Esophagus squamous epithelium (tissue), 5 donors: ENCODE measurements around the gene SLC35E2B. TPM values are rescaled to one million over a fixed set of nuclear protein-coding genes. Genes with fewer than 3 reads are reported as not detected.

Experiments used
- DNase-seq: peaks from one replicate; lab custom pipeline; 2025; lab: John Stamatoyannopoulos, UW
- H3K27ac ChIP-seq, 4 donors: fragments of 200-600 bp; sonication (generic); one replicate each; pipeline ENCODE4 v1.5.1; 2016 to 2019; ENCODE audit warnings: mild to moderate bottlenecking in 1 of 4
- H3K27me3 ChIP-seq, 4 donors: fragments of 200-600 bp; sonication (generic); 1 replicate in 3 of 4; 2 replicates in 1 of 4; pipeline versions ENCODE4 v1.5.1 to v1.6.0; 2017 to 2021; ENCODE audit warnings: antibody characterized with exemption in 1 of 4
- H3K36me3 ChIP-seq, 3 donors: fragments of 200-600 bp; sonication (generic); one replicate each; pipeline ENCODE4 v1.5.1; 2016 to 2019
- H3K4me1 ChIP-seq, 3 donors: fragments of 200-600 bp; sonication (generic); one replicate each; pipeline ENCODE4 v1.5.1; 2017 to 2019
- H3K4me3 ChIP-seq, 4 donors: fragments of 200-600 bp; sonication (generic); 1 replicate in 3 of 4; 2 replicates in 1 of 4; pipeline ENCODE4 v1.5.1; 2016 to 2019; ENCODE audit warnings: mild to moderate bottlenecking in 2 of 4, moderate library complexity in 1 of 4
- H3K9me3 ChIP-seq, 3 donors: fragments of 200-600 bp; sonication (generic); one replicate each; pipeline ENCODE4 v1.5.1; 2016 to 2019
- POLR2A ChIP-seq, 4 donors: fragments of 450-650 bp; IDR thresholded peaks; one replicate each; pipeline ENCODE4 v1.6.1; 2017; ENCODE audit warnings: antibody characterized with exemption in 4 of 4, mild to moderate bottlenecking in 4 of 4, moderate library complexity in 3 of 4
- WGBS, 2 donors: methylation state at CpG; one replicate each; pipeline ENCODE4 v1.1.5; 2018; 5-methylcytosine and 5-hydroxymethylcytosine counted together
- intact Hi-C: fragments of 100-400 bp; cut with DNase I; formaldehyde crosslinking; loops from one replicate; pipeline ENCODE4 v1.15.0; 2022
- total RNA-seq, 4 donors: library from RNA; depleted of rRNA; stranded (reverse); fragments of >200 nt; gene quantifications; one replicate each; pipeline ENCODE4 v1.1.0, GENCODE V29; 2016
- TF ChIP-seq, protein P1 (sequence below), 6 experiments: fragments of 450-650 bp in 4 of 6; fragments of 200-600 bp in 2 of 6; sonication (generic) in 2 of 6; IDR thresholded peaks; one replicate each; pipeline ENCODE4 v1.5.1; 2016 to 2019; ENCODE audit warnings: antibody characterized with exemption in 6 of 6, mild to moderate bottlenecking in 4 of 6, moderate library complexity in 4 of 6
- donor health status: DM: yes; HTN: yes; CAD: no.

Gene SLC35E2B
- total RNA-seq, 4 donors from 2014 or later: 13.2 to 34.3 (median 25.7) TPM

DNA sequence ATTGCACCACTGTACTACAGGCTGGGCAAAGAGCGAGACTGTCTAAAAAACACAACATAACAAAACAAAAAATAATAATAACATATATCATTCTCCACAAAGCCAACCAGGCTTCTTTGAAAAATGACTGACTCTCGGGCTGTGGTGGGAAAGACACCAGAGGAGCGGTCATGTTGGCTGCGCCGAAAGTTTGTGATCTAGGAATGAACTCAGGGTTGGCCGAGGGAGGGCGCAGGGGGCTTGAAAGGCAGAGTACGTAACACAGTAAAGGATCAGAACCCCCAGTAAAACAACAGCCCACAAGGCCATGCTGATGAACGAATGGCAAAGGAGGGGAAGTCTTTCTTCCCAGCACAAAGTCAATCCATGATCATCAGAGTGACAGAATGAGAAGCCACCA is 4.7 kb downstream of the SLC35E2B start:
- TF ChIP-seq, protein P1, sequence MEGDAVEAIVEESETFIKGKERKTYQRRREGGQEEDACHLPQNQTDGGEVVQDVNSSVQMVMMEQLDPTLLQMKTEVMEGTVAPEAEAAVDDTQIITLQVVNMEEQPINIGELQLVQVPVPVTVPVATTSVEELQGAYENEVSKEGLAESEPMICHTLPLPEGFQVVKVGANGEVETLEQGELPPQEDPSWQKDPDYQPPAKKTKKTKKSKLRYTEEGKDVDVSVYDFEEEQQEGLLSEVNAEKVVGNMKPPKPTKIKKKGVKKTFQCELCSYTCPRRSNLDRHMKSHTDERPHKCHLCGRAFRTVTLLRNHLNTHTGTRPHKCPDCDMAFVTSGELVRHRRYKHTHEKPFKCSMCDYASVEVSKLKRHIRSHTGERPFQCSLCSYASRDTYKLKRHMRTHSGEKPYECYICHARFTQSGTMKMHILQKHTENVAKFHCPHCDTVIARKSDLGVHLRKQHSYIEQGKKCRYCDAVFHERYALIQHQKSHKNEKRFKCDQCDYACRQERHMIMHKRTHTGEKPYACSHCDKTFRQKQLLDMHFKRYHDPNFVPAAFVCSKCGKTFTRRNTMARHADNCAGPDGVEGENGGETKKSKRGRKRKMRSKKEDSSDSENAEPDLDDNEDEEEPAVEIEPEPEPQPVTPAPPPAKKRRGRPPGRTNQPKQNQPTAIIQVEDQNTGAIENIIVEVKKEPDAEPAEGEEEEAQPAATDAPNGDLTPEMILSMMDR (IDR thresholded peaks at IDR 0.05): no peak
- no peak for TF ChIP-seq POLR2A (IDR thresholded peaks at IDR 0.05)
- intact Hi-C loops: no loop called here
- H3K4me3 ChIP-seq: no peak overlapping the region
- no peak overlapping the region for H3K27ac ChIP-seq
- peaks cover 0 to 15% (median 0%) of the 10 kb centered on the region in 3 donors for H3K36me3 ChIP-seq
- no peaks in the 10 kb centered on the region for H3K9me3 ChIP-seq
- DNase-seq: no peak
- peaks cover 9 to 50% (median 11%) of the 10 kb centered on the region in 3 donors for H3K4me1 ChIP-seq
- H3K27me3 ChIP-seq: no peaks in the 10 kb centered on the region
- WGBS, 2 donors: 93 to 94% methylated on average over 6 to 9 of the region's 9 CpGs

DNA sequence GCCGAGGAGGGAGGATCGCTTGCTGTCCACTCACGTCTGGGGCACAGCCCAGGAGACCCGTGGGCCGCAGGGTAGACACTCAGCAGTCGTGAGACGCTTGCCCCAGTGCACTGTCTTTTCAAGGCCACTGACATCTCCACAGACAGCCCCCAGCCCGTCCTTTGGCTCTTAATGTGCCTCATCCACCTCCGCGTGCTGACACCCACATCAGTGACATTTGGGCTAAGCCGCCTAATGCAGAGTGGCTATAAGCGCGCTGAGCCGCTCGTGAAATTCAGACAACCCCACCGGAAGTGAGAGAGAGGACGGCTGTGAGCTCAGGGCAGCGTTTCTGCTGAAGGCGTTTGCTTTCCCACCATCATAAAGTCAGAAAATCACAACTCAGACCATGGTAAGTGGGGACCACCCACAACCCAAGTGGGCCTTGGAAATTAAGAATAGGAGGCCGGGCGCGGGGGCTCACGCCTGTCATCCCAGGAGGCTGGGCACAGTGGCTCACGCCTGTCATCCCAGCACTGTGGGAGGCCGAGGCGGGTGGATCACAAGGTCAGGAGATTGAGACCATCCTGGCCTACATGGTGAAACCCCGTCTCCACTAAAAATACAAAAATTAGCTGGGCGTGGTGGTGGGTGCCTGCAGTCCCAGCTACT is 8.4 kb downstream of the SLC35E2B start:
- peaks cover 0 to 21% (median 0%) of the 10 kb centered on the region in 3 donors for H3K36me3 ChIP-seq
- H3K4me3 ChIP-seq: no peak overlapping the region
- DNase-seq: no peak
- H3K27me3 ChIP-seq: no peaks in the 10 kb centered on the region
- no peaks in the 10 kb centered on the region for H3K9me3 ChIP-seq
- WGBS, 2 donors: 92% methylated on average over 16 to 19 of the region's 28 CpGs
- intact Hi-C loops: no loop called here
- H3K4me1 ChIP-seq: peaks cover 9 to 45% (median 14%) of the 10 kb centered on the region in 3 donors
- TF ChIP-seq POLR2A (IDR thresholded peaks at IDR 0.05): no peak
- TF ChIP-seq, protein P1 (IDR thresholded peaks at IDR 0.05): no peak
- H3K27ac ChIP-seq: peak overlapping the region in 2 of 4 donors; percentile 0 to 14

DNA sequence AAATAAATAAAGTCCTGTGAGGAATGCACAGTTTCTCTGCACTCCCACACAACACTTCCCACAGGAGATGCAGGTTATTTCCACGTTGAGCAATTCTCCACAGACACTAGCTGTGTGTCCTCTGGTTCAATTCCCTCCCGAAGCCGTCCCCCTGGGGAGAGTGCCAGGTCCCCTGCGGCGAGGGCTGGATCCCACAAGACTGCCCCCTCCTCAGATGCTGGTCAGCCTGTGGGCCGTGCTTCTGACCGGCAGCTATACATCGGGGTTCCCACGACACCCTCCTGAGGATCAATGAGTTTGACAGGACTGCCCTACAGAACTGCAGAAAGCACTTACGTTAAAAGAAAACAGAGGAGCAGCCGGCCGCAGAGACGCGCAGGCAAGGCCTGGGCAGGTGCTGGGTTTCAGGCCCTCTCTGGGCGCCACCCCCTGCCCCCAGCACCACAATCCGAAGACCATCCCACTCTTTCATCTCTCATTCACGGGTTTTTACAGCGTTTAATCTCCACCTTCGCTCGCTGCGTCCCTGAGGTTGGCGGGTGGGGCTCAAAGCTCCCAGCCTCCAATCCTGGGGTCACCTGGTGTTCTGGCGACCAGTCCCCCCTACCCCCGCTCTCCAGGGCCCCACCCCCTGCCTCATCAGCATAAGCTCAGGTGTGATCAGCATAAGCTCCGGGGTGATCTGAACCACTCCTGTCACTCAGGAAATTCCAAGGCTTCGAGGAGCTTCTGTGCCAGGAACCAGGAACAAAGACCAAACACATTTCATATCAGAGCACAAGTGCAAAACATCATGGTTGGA is 9.3 kb downstream of the SLC35E2B start:
- Histone ChIP-seq H3K4me3 (no peak overlapping the region), H3K27me3 (no peaks in the 10 kb centered on the region), H3K36me3 (peaks cover 0 to 21% (median 0%) of the 10 kb centered on the region in 3 donors), H3K27ac (peak overlapping the region in 2 of 4 donors; percentile 29 to 44), H3K4me1 (peaks cover 15 to 54% (median 23%) of the 10 kb centered on the region in 3 donors), H3K9me3 (no peaks in the 10 kb centered on the region)
- TF ChIP-seq POLR2A (IDR thresholded peaks at IDR 0.05): no peak
- TF ChIP-seq, protein P1 (IDR thresholded peaks at IDR 0.05): no peak
- DNase-seq: no peak
- 77 to 84% methylated on average over 19 to 26 of the region's 26 CpGs for WGBS, 2 donors
- intact Hi-C loops: no loop called here

DNA sequence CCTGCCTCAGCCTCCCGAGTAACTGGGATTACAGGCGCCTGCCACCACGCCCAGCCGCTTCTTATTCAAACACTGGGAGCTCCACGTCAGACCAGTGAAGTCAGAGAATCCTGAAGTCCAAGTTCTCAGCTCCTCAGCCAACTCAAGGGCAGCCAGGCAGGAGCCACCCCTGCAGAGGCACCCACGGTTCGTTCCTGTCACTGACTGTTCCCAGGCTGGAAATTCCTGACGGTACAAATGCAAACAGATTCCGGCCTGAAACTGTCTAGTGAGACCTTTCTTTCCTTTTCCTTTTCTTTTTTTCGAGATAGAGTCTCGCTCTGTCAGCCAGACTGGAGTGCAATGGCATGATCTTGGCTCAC is 11.7 kb downstream of the SLC35E2B start:
- WGBS, 2 donors: 62 to 83% methylated on average over 6 to 7 of the region's 11 CpGs
- Histone ChIP-seq H3K9me3 (no peaks in the 10 kb centered on the region), H3K27me3 (no peaks in the 10 kb centered on the region), H3K36me3 (peaks cover 0 to 21% (median 0%) of the 10 kb centered on the region in 3 donors), H3K27ac (no peak overlapping the region), H3K4me3 (no peak overlapping the region), H3K4me1 (peaks cover 9 to 37% (median 19%) of the 10 kb centered on the region in 3 donors)
- DNase-seq: no peak
- TF ChIP-seq POLR2A (IDR thresholded peaks at IDR 0.05): no peak
- TF ChIP-seq, protein P1 (IDR thresholded peaks at IDR 0.05): no peak
- intact Hi-C loops: no loop called here
